Lung (tissue), 12 donors: ENCODE data around the gene DOCK7. TPM values are rescaled to one million over a fixed set of nuclear protein-coding genes. Genes with fewer than 3 reads are reported as not detected.

Source experiments
- ATAC-seq: fragments of 200-7000 bp; cut with Tn5 transposase; one replicate; pipeline ENCODE4 v1.9.1; 2020; ENCODE audit warnings: moderate number of reproducible peaks; ENCODE audit not compliant: insufficient read depth, low FRiP score
- DNase-seq, 3 donors: peaks; one replicate each; pipeline ENCODE4 v3.0.0-alpha.2; 2013 to 2017
- H3K27ac ChIP-seq, 2 donors: one replicate each; pipeline ENCODE4 v1.5.1; 2013; ENCODE audit warnings: mild to moderate bottlenecking in 2 of 2, moderate library complexity in 2 of 2, control low read depth in 1 of 2, inconsistent platforms in 1 of 2, low read depth in 1 of 2, low read length in 1 of 2
- H3K27me3 ChIP-seq, 3 donors: one replicate each; pipeline ENCODE4 v1.5.1; 2013; ENCODE audit warnings: low read length in 2 of 3; ENCODE audit not compliant: control insufficient read depth in 3 of 3, insufficient read depth in 3 of 3
- H3K36me3 ChIP-seq, 4 donors: one replicate each; pipeline ENCODE4 v1.5.1; 2013; ENCODE audit warnings: low read length in 4 of 4, mild to moderate bottlenecking in 1 of 4, moderate library complexity in 1 of 4; ENCODE audit not compliant: control insufficient read depth in 4 of 4, insufficient read depth in 4 of 4
- H3K4me1 ChIP-seq, 5 donors: one replicate each; pipeline ENCODE4 v1.5.1; 2013; ENCODE audit warnings: low read length in 5 of 5, mild to moderate bottlenecking in 2 of 5, moderate library complexity in 1 of 5; ENCODE audit not compliant: control insufficient read depth in 5 of 5, insufficient read depth in 5 of 5
- H3K4me3 ChIP-seq: one replicate; pipeline ENCODE4 v1.5.1; 2013; ENCODE audit warnings: mild to moderate bottlenecking, control low read depth, moderate library complexity
- H3K9ac ChIP-seq, 2 donors: one replicate each; pipeline ENCODE4 v1.5.1; 2013; ENCODE audit warnings: low read length in 2 of 2, control low read depth in 1 of 2; ENCODE audit not compliant: insufficient read depth in 1 of 2
- H3K9me3 ChIP-seq, 4 donors: one replicate each; pipeline ENCODE4 v1.5.1; 2013; ENCODE audit warnings: low read length in 3 of 4, mild to moderate bottlenecking in 1 of 4, moderate library complexity in 1 of 4; ENCODE audit not compliant: control insufficient read depth in 4 of 4, insufficient read depth in 3 of 4
- WGBS, 2 donors: extraction: QIAGEN DNeasy Blood & Tissue Kit; methylation state at CpG; one replicate each; pipeline ENCODE4 v1.1.7; 2013; 5-methylcytosine and 5-hydroxymethylcytosine counted together
- polyA plus RNA-seq, 2 donors: library from polyadenylated mRNA; stranded (reverse); fragments of 200-250 nt; gene quantifications; one replicate each; pipeline ENCODE4 v1.2.1, GENCODE V29; 2013
- total RNA-seq, 2 donors: library from RNA; depleted of rRNA in 1 of 2; stranded (reverse); fragments of >200 nt in 1 of 2; gene quantifications; one replicate each; pipeline ENCODE4 v1.2.1, GENCODE V29; 2014 to 2021
- TF ChIP-seq, protein P1 (sequence below): IDR thresholded peaks from 2 replicates; pipeline ENCODE4 v1.5.1; 2012; ENCODE audit warnings: mild to moderate bottlenecking; ENCODE audit errors: control extremely low read depth, extremely low read depth
- donor health status: control.
- donor health status: control.
- donor health status: Bipolar disorder and iron deficiency.
- donor health status: healthy.
- donor health status: DM: yes; HTN: yes; CAD: no.

Gene DOCK7
- total and polyA plus RNA-seq, 4 donors, result 3.4 to 111 (median 20.2) TPM

DNA sequence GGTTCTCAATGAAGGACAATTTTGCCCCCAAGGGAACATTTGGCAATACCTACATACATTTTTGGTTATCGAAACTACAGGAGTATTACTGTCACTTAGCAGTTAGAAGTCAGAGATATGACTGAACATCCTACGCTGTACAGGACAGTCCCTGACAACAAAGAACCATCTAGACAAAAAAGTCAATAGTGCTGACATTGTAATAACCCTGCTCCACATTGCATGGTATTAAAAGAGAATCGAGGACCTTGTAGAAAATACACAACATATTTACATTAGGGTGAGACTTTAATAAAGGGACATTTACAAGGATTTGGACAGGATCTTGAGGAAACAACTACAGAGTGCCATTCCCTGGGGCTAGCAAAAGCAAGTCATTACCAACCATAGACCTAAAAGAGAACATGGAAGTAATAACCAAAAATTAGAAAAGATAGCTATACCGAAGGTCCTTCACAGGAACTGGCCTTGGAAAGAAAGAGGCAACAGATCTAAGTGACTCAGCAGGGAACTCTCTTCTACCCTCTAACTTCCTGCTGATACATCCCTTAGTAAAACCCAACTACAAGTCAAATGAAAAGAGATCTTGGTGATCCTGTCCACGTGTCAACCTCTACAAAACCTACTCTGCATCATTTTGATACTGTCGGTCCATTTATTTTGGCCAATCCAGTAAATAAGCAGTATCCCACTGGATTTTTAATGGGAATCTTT, 50.6 kb downstream of the DOCK7 start:
- H3K4me3 ChIP-seq, result no peak overlapping the region
- H3K36me3 ChIP-seq, result peaks cover 5 to 24% (median 10%) of the 10 kb centered on the region in 4 donors
- TF ChIP-seq, protein P1, sequence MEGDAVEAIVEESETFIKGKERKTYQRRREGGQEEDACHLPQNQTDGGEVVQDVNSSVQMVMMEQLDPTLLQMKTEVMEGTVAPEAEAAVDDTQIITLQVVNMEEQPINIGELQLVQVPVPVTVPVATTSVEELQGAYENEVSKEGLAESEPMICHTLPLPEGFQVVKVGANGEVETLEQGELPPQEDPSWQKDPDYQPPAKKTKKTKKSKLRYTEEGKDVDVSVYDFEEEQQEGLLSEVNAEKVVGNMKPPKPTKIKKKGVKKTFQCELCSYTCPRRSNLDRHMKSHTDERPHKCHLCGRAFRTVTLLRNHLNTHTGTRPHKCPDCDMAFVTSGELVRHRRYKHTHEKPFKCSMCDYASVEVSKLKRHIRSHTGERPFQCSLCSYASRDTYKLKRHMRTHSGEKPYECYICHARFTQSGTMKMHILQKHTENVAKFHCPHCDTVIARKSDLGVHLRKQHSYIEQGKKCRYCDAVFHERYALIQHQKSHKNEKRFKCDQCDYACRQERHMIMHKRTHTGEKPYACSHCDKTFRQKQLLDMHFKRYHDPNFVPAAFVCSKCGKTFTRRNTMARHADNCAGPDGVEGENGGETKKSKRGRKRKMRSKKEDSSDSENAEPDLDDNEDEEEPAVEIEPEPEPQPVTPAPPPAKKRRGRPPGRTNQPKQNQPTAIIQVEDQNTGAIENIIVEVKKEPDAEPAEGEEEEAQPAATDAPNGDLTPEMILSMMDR, result no peak
- DNase-seq, result no peak
- no peak for ATAC-seq
- 95 to 97% methylated on average over 6 of the region's 6 CpGs for WGBS, 2 donors
- H3K27ac ChIP-seq, result no peak overlapping the region
- no peaks in the 10 kb centered on the region for H3K9me3 ChIP-seq
- H3K4me1 ChIP-seq, result no peaks in the 10 kb centered on the region
- no peaks in the 10 kb centered on the region for H3K27me3 ChIP-seq
- no peak overlapping the region for H3K9ac ChIP-seq

- 32 to 83% methylated on average over 1 of the region's 1 CpG for WGBS, 2 donors
- peaks cover 0 to 2% (median 0%) of the 10 kb centered on the region in 5 donors for H3K4me1 ChIP-seq
- H3K9ac ChIP-seq, result no peak overlapping the region
- no peaks in the 10 kb centered on the region for H3K27me3 ChIP-seq
- DNase-seq, result no peak
- no peak for ATAC-seq
- H3K4me3 ChIP-seq, result no peak overlapping the region
- TF ChIP-seq, protein P1, result no peak
- H3K36me3 ChIP-seq, result peaks cover 2 to 21% (median 8%) of the 10 kb centered on the region in 4 donors
- H3K9me3 ChIP-seq, result no peaks in the 10 kb centered on the region
- no peak overlapping the region for H3K27ac ChIP-seq
Observed at GRCh38 chr1:62628506-62628905, 59.7 kb downstream of the DOCK7 start.

- H3K9me3 ChIP-seq, result no peaks in the 10 kb centered on the region
- peaks cover 0 to 10% (median 5%) of the 10 kb centered on the region in 4 donors for H3K36me3 ChIP-seq
- H3K27me3 ChIP-seq, result no peaks in the 10 kb centered on the region
- DNase-seq, result no peak
- no peak overlapping the region for H3K4me3 ChIP-seq
- 74% methylated on average over 1 of the region's 1 CpG for WGBS, 2 donors
- no peak for ATAC-seq
- H3K9ac ChIP-seq, result no peak overlapping the region
- H3K4me1 ChIP-seq, result peaks cover 0 to 2% (median 0%) of the 10 kb centered on the region in 5 donors
- TF ChIP-seq, protein P1, result no peak
- H3K27ac ChIP-seq, result no peak overlapping the region
Observed at GRCh38 chr1:62625415-62625814, 62.8 kb downstream of the DOCK7 start.

- peak in 1 of 3 donors; percentile 14 for DNase-seq
- 93 to 95% methylated on average over 1 of the region's 1 CpG for WGBS, 2 donors
- no peaks in the 10 kb centered on the region for H3K4me1 ChIP-seq
- H3K27me3 ChIP-seq, result no peaks in the 10 kb centered on the region
- H3K9me3 ChIP-seq, result no peaks in the 10 kb centered on the region
- peak; percentile 82 for ATAC-seq
- no peak overlapping the region for H3K27ac ChIP-seq
- H3K4me3 ChIP-seq, result no peak overlapping the region
- TF ChIP-seq, protein P1, result no peak
- peaks cover 0 to 12% (median 0%) of the 10 kb centered on the region in 4 donors for H3K36me3 ChIP-seq
- H3K9ac ChIP-seq, result no peak overlapping the region
Observed at GRCh38 chr1:62621907-62622306, 66.3 kb downstream of the DOCK7 start.
